Non-pigmented ciliary epithelial cell (primary cell): ENCODE measurements around the gene DIPK1C.

Experiments used
- DNase-seq: peaks from one replicate; pipeline ENCODE4 v3.0.0-alpha.2; 2010; ENCODE audit warnings: low read depth

The DIPK1C gene

DNA sequence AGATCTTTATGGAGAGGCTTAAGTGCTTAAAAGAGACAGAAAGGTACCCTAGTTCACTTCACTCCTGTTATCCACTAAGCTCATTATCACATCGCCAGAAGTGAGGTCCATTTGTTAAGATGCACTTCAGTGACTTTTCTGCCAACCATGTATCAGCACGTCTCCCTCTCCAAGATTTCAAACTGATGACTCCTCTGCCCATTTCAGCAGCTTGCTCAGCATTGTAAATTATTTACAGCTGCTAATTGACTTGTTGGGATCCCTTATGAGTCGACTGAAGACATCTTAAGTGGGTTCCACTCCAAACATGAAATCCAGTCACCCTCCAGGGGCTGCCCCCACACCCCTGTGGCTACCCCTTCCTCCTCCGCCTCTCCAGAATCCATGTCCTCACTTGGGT lies 37.3 kb downstream of the DIPK1C start:
- DNase-seq = no peak

DNA sequence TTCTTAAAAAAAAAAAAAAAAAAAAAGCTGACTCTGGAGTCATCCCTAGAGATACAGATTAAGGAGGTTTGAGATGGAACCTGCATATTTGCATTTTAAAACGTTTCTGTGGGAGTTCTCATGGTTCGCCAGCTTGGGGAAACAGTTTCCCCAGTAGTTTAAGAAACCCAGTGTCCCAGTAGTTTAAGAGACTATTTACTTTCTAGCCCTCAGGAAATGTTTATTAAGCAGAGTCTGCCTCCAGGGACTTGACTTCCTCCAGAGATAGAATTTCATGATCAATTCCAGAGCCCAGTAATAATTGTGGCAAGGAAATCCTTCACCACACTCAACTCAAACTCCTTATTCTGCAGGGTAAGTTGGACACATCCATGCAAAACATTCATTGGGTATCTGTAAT lies 39.1 kb downstream of the DIPK1C start:
- DNase-seq = no peak

DNA sequence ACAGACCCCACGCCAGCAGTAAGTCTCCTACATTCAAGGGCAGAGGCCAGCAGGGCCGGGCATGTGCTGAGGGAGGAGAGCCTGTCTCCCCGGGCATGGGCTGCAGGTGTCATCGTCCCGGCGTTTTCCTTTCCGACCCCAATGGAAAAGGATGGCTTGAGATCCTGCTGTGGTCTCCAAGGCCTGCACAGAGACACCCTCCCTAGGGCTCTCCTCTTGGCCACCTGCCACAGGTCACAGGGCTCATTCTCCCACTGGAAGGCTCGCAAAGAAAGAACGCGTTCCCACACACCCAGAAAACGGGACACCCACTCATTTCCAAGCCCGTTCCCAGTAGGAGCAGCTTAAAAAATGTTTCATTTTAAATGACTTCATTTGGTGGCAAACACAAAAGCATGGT lies 41.0 kb downstream of the DIPK1C start:
- no peak for DNase-seq

DNA sequence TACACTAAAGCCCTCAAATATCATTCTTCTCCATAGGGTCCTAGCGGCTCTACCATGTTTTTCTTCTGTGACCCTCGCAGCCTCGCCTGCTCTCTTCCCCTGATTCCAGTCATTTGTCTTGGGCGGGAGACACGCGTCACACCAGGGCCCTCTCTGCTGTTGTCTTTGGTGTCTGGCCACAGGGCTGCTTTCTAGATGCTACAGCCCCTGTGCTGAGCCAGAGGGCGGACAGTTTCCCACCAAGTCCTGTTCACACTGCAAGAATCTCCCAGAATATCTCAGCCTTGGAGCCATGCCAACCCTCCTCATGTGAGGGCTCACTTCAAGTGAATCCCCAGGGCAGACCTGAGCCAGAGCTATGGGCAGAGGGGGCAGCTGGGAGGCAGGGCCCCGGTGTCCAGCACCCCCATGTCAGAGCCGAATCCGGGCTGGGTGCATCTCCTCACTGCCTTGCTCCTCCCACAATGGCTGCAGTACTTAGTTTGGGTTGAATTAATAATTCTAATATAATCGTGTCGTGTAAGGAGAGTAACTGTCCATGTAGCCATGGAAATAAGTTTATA lies 42.1 kb downstream of the DIPK1C start:
- DNase-seq = no peak

DNA sequence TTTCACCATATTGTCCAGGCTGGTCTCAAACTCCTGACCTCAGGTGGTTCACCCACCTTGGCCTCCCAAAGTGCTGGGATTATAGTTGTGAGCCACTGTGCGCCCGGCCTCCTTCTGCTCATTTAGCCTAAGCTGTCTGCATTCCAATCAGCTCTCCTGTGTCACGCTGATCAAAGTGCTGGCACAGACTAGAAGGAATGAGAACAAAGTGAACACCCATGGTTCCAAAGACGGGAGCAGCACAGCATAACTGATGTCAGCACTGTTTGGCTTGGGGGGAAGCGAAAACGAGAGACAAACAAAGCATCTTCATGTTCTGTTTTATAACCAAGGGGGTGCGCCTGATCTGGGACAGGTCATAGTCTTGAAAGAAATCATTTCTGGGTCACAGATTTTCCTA lies 43.3 kb downstream of the DIPK1C start:
- no peak for DNase-seq

DNA sequence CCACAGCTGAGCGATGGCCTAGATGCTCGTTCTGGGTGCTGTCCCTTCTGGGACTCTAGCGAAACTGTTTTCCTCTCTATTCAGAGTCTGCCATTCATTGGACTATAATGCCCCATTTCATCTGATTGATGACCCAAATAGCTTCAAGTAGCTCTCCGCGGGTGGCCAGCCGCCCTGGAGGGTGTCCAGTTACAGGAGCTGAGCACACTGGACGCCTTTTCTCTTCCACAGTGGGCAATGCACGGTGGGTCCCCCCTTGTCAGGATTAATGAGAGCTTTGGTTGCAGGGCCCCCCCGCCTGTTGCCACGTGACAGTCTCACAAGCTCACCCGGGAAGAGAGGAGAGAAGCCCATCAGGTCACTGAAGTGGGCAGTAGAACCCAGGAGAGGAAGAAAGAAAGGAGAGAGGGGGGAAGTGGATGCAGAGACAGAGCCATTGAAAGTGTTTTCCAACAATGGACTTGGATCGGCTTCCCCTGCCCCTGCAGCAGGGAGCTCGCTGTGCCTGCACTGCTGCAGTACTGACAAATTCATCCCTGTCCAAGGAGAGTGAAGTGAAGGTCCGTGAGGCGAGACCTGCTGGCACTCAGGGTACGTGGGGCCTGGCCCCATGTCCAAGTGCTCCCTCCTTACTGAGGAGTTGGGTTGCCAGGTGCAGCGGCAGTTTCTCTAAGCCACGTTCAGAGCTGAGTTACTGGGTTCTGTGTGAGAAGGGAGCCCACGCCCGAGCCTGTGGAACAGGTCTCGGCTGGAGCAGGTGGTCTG lies 44.8 kb downstream of the DIPK1C start:
- DNase-seq = no peak

DNA sequence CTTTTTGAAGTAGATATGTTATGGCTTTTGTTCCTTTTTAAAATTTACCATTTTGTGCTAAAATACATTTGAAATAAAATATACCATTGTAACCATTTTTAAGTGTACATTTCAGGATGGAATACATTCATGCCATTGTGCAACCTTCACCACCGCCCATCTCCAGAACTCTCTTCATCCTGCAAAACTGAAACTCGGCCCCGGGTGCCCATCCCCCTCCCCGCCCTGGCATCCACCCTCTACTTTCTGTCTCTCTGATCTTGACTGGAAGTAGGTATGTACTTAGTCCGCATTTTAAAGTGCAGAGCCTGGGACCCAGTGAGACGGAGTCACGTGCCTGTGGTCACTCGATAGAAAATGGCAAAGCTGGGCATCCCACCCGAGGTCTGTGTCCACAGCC lies 45.6 kb downstream of the DIPK1C start:
- DNase-seq = no peak

DNA sequence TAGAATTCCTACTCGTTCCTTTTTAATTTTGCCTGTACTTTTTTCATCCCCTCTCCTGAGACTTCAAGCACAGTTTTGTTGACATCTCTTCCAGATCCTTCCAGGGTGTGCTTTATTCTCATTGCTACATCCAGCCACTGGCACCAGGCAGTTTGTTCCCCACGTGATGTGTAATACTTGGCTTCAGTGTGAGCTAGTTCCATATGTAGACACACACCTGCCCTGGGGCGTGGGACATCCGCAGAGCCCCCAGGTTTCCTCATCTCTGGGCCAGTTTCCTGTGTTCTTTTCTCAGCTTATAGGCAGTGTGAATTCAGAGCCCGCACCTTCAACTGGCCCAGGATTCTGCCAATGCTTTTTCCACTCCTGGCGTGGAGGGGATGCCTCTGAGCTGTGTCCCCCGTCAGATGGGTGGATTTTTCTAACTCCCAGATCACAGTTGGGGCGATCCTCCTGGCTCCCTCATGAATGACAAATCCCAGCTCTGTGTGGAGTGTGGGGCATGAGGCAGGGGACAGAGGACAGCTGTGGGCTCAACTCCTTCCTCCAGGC lies 46.6 kb downstream of the DIPK1C start:
- no peak for DNase-seq

DNA sequence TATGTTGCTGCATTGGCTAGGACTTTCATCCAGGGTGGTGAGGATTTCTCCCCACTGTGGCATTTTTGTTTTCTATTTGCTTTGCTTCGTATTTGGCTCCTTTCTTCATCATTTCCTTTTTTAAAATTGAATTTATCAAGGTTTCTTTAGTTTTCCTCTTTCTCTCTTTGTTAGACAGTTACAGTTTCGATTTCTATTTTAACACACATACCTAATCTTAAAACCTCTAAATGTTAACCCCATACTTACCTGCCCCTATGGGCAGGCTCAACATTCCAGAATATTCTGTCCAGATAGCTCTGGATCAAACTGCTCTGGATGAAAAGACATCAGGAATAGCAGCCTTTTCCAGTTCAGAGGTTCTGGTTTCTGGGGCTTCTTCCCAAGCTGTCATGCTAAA lies 49.2 kb downstream of the DIPK1C start:
- DNase-seq = no peak

DNA sequence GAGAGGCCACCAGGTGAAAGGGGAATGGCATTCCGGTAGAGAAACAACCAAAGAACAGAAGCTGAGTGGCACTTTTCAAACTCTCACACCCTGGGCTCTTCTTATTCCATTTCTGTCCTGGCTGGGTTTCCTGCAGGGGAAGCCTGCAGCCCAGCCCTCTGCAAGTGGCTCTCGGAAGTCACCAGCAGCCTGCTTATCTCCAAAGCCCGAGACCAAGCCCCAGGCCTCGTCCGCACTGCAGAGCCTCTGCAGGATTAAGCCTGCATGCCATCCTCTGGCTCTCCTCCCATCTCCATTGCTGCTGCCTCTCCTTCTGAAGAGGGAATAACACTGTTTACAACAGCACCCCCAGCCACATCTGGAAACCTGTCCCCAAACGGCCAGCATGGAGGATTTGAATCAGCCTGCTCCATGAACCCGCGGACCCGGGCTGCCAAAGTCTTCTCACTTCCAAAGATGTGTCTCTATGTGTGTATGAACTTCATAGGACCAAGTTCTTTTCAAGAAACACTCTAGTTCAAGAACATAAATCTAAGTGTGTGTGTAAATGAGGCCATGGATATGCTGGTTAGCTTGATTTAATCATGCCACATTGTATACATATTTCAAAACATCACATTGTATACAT lies 54.2 kb downstream of the DIPK1C start:
- DNase-seq = no peak

DNA sequence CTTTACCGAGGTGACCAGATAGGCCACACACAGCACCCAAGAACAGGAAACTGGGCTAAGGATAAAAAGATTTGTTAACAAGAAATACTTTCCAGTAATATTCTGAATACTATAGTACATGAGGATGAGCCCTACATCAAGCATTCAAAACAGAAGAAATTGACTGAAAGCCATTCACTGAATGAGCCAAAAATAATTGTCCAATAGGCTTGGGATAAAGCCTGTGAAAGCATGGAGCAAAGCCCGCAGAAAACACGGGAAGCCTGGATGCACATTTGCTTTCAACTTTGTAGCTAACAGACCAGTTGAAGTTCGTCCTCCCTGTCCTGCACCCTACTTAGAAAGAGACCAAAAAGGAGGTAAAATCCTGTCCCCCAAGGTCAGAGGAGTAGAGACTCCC lies 56.3 kb downstream of the DIPK1C start:
- no peak for DNase-seq

DNA sequence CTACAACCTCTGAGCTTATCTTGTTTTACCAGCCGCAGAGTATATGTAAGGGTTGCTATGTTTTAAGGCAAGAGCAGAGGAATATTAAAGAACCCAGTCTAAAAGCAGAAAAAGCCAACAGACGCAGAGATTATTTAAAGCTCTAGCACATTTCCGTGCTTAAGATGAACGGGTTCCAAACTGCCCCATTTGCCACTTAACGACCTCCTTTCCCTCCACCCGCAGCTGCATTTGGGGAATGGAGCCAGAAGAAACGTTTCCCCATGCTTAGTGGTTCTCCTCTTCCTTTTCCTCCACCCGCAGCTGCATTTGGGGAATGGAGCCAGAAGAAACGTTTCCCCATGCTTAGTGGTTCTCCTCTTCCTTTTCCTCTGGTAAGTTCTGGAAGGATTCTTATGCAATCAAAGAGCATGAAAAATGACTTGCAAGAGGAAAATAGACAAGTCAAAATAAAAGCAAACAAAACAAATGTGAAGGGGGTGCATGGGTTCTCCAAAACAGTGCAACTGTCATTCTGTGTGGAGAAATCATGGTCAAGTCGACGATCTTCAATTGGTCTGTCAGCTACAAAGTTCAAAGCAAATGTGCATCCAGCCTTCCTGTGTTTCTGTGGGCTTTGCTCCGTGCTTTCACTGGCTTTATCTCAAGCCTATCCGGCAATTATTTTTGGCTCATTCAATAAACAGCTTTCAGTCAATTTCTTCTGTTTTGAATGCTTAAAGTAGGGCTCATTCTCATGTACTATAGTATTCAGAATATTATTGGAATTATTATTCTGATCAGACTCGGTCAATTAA lies 57.8 kb downstream of the DIPK1C start:
- DNase-seq = no peak

DNA sequence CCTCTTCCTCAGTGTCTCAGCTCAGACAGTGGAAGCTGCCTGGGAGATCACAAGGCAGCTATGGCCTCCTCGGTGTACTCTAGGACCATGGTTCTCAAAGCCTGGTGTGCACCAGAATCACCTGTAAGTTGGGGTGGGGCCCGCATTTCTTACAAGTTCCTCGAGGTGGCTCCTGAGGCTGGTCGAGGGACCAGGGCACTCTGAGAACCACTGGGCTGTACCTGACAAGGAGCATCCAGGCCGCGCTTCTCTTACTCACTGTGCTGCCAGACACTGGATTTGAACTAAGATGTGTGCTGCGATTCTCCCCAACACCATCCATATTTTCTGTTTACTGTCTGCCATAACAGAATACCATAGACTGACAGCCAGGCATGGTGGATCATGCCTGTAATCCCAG lies 59.5 kb downstream of the DIPK1C start:
- no peak for DNase-seq

DNA sequence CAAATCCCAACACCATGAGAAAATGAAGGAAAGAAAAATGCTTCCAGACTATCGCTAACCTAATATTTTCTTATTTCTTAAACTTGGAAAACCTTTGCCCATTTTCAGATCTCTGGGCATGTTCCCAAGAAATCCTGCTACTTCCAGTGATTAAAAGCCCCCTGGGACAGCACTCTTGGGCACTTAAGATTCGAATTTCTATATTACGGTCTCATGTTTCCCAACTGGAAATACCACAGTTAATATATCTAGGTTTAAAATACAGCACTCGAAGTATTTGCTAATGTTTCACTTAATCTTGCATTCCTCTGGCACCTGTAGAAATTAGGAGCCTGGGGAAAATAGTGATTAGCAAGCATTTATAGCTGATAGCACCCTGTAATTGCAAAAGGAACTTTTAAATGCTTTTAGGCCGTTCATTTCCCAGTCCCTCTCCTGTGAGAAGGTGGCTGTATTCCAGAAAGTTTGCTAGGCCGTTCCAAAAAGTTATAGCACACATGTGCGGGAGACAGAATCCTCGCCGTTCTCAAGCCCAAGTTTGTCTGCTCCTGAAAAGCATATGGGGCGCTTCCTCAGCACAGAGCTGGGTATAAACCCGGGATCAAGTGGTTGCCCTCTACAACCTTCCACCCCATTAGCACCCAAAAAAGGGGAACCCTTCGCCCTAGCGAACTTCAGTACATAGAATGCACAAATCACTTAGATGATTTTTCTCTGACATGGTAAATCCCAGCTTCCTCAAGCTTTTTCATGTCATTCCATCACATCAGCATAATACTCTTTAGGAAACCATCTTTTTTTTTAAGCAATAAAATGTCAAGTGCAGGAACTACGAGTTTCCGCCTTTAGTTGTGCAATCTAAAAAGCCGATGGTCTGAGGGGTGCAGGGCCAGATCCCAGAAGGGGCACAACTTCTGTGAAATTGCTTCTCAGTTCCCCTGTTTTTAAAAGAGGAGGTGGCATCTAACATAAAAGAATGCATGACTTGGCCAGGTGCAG lies 60.6 kb downstream of the DIPK1C start:
- DNase-seq = no peak

DNA sequence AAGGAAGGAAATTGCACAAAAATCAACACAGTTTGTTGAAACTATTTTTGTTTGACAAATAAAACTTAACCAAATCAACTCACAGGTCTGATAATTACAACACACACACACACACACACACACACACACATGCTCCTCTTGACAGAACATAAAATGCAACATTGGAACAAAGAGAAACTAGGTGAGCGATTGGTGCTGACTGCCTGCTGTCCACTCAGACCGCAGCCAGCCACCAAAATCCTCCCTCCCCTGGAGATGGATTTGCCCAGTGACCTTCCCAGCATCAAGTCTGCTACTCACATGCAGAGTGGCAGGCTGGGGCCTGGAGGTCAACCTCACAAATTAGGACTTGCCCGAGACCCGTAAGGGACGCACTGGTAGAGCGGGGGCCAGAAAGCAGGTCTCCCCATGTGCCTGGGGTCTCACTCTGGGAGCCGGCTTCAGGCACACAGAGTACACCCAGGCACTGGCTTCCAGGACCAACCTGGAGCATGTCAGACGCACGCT lies 61.4 kb downstream of the DIPK1C start:
- no peak for DNase-seq

DNA sequence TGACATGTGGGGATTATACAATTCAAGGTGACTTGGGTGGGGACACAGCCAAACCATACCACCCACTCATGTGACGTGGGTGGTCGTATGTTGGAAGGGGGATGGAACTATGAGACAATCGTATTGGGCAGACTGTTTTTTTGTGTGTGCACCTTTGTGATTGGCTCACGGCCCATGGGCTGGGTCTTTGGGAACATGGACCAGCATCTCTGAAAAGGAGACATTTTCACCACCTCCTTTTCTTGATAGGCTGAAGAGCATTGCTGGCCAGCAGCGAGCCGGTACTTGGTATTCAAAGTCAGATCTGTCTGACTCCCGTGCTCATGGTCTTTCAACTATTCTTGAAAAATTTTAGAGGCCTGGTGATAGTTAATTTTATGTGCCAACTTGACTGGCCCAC lies 62.1 kb downstream of the DIPK1C start:
- DNase-seq = no peak

DNA sequence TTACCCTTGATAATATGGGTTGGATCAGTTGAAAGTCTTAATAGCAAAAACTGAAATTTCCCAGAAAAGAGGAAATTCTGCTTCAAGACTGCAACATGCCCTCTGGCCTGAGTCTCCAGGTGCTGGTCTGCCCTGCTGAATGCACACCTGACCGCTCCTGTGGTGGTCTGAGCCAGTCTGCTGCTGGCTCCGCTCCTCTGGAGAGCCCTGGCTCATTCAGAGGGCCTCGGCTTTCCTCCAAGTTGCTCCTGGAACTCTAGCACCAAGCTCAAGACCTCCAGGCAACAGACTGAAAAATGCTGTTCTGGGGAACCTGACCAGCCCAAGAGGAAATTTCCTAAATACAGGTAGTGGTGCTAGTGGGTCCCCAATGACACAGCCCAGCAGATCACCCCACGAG lies 64.8 kb downstream of the DIPK1C start:
- DNase-seq = no peak

DNA sequence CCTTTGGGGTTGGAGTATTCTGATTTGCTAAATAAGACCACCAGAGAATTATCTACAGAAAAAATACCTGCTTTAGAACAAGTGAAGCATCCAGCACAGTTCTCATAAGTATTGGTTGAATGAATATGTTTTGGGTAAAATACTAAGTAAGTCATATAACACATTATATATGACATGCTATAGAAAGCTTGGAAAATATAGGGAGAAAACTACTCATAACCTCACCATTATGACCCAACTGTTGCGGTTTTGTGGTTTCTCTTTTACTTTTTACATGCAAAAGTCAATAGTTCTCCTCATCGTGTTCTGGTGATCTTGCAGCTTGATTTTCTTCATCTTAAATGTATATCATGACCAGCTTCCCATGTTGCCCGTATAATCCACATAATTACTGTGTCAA lies 66.2 kb downstream of the DIPK1C start:
- DNase-seq = no peak

DNA sequence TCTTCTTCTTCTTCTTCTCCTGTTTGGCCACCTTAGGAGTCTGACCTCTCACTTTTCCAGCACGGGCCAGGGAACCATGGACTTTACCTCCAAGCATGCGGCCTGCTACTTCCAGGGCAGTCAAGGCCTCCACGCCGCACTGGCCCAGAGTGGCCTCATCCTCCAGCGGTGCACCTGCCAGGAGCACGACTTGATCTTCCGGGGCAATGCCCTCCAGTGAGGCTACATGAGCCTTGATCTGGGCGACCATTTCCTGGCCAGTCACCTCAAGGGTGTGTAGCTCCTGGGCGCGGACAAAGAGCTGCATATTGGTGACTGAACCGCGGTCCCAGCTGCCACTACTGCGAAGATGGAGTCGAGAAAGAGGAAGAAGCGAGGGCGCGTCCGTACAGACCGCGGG lies 67.1 kb downstream of the DIPK1C start:
- DNase-seq = no peak

DNA sequence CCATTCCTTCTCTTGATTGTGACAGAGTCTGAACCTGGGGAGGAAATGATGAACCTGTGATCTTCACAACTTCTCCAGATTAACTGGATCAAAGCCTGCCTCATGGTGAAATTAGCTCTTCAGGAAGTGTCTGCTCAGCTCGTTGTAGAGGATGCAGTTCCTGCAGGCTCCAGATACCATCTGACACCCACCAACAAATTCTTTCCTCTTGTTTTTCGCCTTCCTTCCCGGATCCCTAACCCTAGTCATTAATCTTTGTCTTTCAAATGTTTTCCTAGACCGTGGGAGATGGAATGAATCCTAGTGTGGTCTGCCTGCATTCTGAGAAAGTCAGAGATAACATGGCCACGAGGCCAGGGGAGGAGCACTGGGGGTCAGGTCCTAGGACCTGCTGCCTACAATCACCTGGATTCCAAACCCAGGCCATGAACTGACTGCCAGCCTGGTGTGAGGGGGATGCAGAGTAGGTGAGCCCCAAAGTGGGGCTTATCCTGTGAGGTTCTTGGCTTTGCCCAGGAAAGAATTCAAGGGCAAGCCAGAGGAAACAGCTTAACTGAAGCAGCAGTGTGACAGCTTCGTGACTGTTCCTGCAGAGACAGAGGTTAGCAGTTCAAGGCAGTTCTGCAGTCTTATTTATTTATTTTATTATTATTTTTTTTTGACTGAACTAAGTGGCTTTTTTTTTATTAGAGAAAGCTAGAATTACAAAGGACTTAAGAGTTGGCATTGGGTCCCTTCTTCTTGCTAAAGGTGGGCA lies 67.8 kb downstream of the DIPK1C start:
- DNase-seq = no peak
